GM12801 (cell line): ENCODE data around the gene SCN3A.

Experiments
- TF ChIP-seq, protein P1 (sequence below): IDR thresholded peaks from one replicate; pipeline ENCODE4 v1.5.1; 2011; ENCODE audit warnings: control low read depth; ENCODE audit not compliant: insufficient read length; ENCODE audit errors: extremely low read depth

The SCN3A gene

DNA sequence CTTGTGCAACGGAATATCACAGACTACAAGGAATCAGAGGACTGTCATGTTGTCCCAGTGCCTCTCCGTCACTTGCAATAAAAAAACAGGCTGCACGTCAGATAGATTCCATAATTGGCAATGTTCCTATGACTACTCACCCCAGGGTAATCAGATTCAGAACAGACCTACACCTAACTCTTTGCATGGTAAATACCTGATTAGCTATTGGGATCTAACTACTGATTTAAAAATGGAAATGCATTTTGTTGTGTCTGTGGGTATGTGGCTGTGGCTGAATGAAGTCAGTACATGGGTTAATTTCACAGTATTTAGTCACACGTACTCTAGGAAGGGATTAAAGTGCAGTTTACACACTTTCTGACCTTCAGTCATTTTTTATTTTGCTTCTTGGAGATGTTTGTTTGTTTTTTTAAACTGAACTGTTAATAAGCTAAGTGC, 91.7 kb downstream of the SCN3A start:
- TF ChIP-seq, protein P1, sequence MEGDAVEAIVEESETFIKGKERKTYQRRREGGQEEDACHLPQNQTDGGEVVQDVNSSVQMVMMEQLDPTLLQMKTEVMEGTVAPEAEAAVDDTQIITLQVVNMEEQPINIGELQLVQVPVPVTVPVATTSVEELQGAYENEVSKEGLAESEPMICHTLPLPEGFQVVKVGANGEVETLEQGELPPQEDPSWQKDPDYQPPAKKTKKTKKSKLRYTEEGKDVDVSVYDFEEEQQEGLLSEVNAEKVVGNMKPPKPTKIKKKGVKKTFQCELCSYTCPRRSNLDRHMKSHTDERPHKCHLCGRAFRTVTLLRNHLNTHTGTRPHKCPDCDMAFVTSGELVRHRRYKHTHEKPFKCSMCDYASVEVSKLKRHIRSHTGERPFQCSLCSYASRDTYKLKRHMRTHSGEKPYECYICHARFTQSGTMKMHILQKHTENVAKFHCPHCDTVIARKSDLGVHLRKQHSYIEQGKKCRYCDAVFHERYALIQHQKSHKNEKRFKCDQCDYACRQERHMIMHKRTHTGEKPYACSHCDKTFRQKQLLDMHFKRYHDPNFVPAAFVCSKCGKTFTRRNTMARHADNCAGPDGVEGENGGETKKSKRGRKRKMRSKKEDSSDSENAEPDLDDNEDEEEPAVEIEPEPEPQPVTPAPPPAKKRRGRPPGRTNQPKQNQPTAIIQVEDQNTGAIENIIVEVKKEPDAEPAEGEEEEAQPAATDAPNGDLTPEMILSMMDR = no peak

DNA sequence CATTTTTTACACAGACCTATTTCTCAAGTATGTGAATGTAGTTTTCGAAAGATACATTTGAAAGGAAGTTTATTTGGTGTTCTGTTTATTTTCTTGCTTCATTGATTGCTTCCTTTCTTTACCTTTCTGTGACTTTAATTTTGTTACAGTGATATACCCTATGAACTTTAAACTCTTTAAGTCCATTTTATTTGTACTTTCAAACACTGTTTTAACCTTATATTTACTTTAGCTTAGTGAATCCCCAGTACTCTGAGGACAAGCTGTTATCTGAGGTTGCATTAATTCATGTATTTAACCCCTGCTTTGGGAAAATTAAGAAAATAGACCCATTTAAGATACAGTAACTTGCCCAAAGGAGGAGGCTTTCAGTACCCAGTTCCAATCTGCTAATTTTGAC, 93.5 kb downstream of the SCN3A start:
- TF ChIP-seq, protein P1 = no peak

DNA sequence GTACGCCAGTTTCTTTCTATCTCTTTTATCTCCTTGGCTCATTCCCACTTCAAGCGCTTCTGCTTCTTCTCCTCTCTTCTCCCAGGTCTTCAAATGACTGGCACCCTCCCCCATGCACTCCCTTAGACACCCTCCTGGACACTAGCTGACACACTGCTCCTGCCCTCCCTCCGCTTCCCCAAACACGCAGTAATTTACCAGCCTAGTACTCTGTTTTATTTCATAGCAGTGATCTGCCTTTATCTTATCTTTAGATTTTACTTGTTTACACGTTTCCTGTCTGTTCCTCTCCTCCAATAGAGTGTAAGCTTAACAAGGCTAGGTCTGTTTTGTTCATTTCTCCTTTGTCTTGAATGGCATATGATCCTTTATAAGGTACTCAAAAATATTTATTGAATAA, 93.9 kb downstream of the SCN3A start:
- TF ChIP-seq, protein P1 = no peak

DNA sequence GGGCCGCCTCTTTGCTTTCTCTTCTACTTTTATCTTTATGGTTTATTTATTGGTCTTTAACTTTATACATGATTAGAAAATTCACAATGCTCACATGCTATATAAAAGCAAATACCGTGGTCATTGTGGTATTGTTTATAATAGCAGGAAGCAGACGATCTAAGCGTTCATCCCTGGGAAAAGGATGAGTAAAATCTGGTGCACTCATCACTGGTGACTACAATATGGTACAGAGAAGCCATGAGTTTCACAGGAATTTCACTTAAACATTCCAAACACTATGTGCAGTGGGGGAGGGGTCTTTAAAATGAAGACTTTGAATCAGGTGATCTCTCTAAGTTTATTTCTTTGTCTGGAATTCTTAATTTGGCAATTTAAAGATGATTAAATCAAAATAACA, 97.9 kb downstream of the SCN3A start:
- TF ChIP-seq, protein P1 = no peak

DNA sequence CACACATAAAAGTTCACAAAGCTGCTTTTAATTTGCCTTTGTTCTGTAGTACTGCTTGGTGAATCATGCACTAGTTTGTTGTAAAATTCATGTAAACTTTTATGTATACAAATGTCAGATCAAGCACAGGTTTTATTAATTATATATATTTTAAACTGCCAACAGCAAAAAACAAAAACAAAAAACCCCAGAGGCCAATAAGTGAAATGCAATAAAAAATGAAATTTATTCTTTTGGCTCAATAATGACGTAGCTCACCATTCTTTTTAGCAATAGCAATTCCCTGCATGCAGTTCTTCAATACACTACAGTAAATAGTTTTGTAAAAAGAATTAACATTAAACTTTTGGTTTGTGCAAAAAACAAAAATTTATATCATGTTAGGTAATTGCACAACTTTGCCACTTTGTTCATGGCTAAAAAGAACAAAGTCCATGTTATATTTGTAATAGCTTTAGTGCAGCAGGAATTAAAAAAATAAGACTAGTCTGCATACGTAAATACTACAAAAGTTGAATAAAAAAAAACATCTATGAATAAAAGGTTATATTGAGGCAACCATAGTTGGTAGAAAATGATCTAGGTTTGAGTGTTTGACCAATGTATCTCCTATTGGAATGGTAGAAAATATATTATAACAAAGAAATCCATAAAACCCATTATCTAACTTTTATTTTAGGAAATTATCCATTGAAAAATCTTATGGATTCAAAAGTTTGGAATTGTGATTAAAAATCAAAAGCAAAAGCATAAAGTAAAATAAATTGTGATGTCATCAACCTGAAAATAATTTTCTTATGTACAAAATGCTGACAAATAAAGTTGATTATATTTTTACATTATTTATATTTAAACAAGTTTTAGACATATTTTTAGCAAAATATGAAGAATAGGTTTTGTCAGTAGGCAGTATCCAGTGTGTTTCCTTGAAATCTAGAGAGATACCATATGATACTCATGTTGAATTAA, 115.6 kb downstream of the SCN3A start:
- TF ChIP-seq, protein P1 = no peak

DNA sequence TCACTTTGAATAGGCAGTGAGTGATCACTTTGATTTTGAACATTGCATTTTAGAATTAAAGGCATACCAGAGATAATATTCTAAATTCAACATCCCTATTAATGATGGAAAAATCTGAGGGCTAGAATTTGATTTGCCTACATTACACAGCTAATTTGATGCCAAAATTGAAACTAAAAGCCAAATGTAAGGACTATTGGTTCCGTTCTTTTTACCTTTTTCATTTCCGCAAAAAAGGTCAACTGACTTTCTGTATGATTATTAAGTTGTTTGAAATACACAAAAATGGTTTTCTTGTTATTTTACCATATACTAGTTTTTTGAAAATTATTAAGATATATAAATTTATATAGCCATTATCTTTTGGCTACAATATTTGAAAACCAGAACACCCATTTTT, 117.5 kb downstream of the SCN3A start:
- TF ChIP-seq, protein P1 = no peak

DNA sequence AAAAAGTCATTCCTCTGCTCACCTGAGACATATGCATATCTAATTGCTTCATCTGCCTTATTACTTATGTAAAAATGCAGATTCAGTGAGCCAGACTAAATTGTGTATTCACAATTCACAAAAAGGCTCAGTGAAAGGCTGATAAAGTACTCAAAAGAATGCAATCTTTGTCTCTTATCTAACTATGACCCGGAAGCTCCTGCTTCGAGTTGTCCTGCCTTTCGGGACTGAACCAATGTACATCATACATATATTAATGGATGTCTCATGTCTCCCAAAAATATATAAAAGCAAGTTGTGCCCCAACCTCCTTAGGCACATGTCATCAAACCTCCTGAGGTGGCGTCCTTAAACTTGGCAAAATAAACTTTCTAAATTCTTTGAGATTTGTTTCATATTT, 120.5 kb downstream of the SCN3A start:
- TF ChIP-seq, protein P1 = no peak
